H1 (cell line): ENCODE data around the gene PRKACA. TPM values are rescaled to one million over a fixed set of nuclear protein-coding genes. Genes with fewer than 3 reads are reported as not detected.

Experiments
- CTCF ChIA-PET: fragments of 300-600 bp; sonication (Branson Sonifier 250); formaldehyde crosslinking; loops from one replicate; lab custom pipeline; 2021; ENCODE audit not compliant: partially characterized antibody; lab: Charles Lee
- POLR2A ChIA-PET: fragments of 300-600 bp; sonication (Branson Sonifier 250); formaldehyde crosslinking; loops from one replicate; lab custom pipeline; 2021; ENCODE audit warnings: inconsistent platforms; ENCODE audit not compliant: partially characterized antibody; lab: Charles Lee
- DNase-seq, 2 experiments: peaks; one replicate each; pipeline versions ENCODE4 v3.0.0 to v3.0.0-alpha.2; 2010 to 2022; ENCODE audit warnings: low spot score in 2 of 2, low read depth in 1 of 2, mixed read lengths in 1 of 2
- FAIRE-seq: peaks from 2 replicates; lab custom pipeline; 2011; peaks lifted over from hg19 to GRCh38; lab: Jason Lieb, UNC
- H2AFZ ChIP-seq: 2 replicates; pipeline ENCODE4 v1.8.1; 2012; ENCODE audit warnings: low read length, inconsistent platforms
- H2AK5ac ChIP-seq: 2 replicates; pipeline ENCODE4 v1.6.1; 2013; ENCODE audit warnings: low read depth, low read length
- H2BK120ac ChIP-seq: replicated peaks from 2 replicates; pipeline ENCODE3; 2013; ENCODE audit warnings: low read depth, low read length, inconsistent platforms
- H2BK12ac ChIP-seq: 2 replicates; pipeline ENCODE4 v1.6.1; 2013; ENCODE audit warnings: low read depth, low read length
- H2BK15ac ChIP-seq: 2 replicates; pipeline ENCODE4 v1.6.1; 2013; ENCODE audit warnings: low read length
- H2BK20ac ChIP-seq: 2 replicates; pipeline ENCODE4 v1.6.1; 2013; ENCODE audit warnings: low read length
- H2BK5ac ChIP-seq: 2 replicates; pipeline ENCODE4 v1.6.1; 2013; ENCODE audit warnings: low read depth, low read length
- H3K14ac ChIP-seq: 2 replicates; pipeline ENCODE4 v1.6.1; 2013; ENCODE audit warnings: inconsistent platforms; ENCODE audit not compliant: insufficient read length
- H3K18ac ChIP-seq: 2 replicates; pipeline ENCODE4 v1.6.1; 2013; ENCODE audit warnings: low read length; ENCODE audit errors: extremely low read depth
- H3K23ac ChIP-seq: 2 replicates; pipeline ENCODE4 v1.6.1; 2013; ENCODE audit warnings: inconsistent platforms; ENCODE audit not compliant: insufficient read length
- H3K23me2 ChIP-seq: 2 replicates; pipeline ENCODE4 v1.6.1; 2013; ENCODE audit warnings: low read depth, low read length
- H3K27ac ChIP-seq: 2 replicates; pipeline ENCODE4 v1.6.1; 2011; ENCODE audit warnings: low read depth, low read length, inconsistent platforms
- H3K27me3 ChIP-seq, 4 experiments: replicated peaks in 1 of 4; 1 replicate in 1 of 4; 2 replicates in 3 of 4; pipeline versions ENCODE4 v1.6.1 to v1.8.1; 2011 to 2013; ENCODE audit warnings: low read length in 3 of 4, mild to moderate bottlenecking in 3 of 4, inconsistent platforms in 2 of 4, mixed read lengths in 2 of 4, moderate library complexity in 1 of 4; ENCODE audit not compliant: control insufficient read depth in 3 of 4, insufficient read depth in 3 of 4; ENCODE audit errors: extremely low read depth in 1 of 4
- H3K36me3 ChIP-seq, 4 experiments: 2 replicates each; pipeline versions ENCODE4 v1.6.1 to v1.8.1; 2011 to 2013; ENCODE audit warnings: mild to moderate bottlenecking in 4 of 4, low read length in 3 of 4, moderate library complexity in 2 of 4, control low read depth in 1 of 4, inconsistent platforms in 1 of 4; ENCODE audit not compliant: insufficient read depth in 4 of 4, control insufficient read depth in 2 of 4
- H3K4ac ChIP-seq: replicated peaks from 2 replicates; pipeline ENCODE3; 2013; ENCODE audit warnings: low read length, low read depth, mixed read lengths, inconsistent platforms; ENCODE audit not compliant: insufficient read length
- H3K4me1 ChIP-seq, 4 experiments: replicated peaks in 1 of 4; 1 replicate in 1 of 4; 2 replicates in 3 of 4; pipeline versions ENCODE4 v1.6.1 to v1.8.1; 2011 to 2013; ENCODE audit warnings: low read length in 3 of 4, inconsistent platforms in 2 of 4, mixed read lengths in 1 of 4; ENCODE audit not compliant: insufficient read depth in 4 of 4, control insufficient read depth in 3 of 4
- H3K4me2 ChIP-seq, 2 experiments: 2 replicates each; pipeline versions ENCODE4 v1.6.1 to v1.8.1; 2011 to 2013; ENCODE audit warnings: low read depth in 2 of 2, low read length in 2 of 2, control low read depth in 1 of 2, inconsistent platforms in 1 of 2, mild to moderate bottlenecking in 1 of 2; ENCODE audit not compliant: insufficient read depth in 1 of 2
- H3K4me3 ChIP-seq, 4 experiments: fragments of 200-600, 300-600 bp in 1 of 4; sonication (generic), shearing (Covaris generic), sonication (Bioruptor Twin) in 1 of 4; 2 replicates each; pipeline versions ENCODE4 v1.5.1 to v1.8.1; 2011 to 2016; ENCODE audit warnings: low read length in 4 of 4, low read depth in 3 of 4, control low read depth in 2 of 4, inconsistent platforms in 2 of 4, mild to moderate bottlenecking in 2 of 4, mixed read lengths in 1 of 4, moderate library complexity in 1 of 4; ENCODE audit not compliant: insufficient read depth in 2 of 4; ENCODE audit errors: extremely low read depth in 1 of 4
- H3K56ac ChIP-seq: replicated peaks from 2 replicates; pipeline ENCODE3; 2013; ENCODE audit warnings: low read depth, mild to moderate bottlenecking, mixed read lengths, low read length, inconsistent platforms; ENCODE audit not compliant: insufficient read length
- H3K79me1 ChIP-seq: 2 replicates; pipeline ENCODE4 v1.6.1; 2013; ENCODE audit warnings: low read depth, low read length, control low read depth
- H3K79me2 ChIP-seq, 2 experiments: 2 replicates each; pipeline versions ENCODE4 v1.6.1 to v1.8.1; 2012 to 2013; ENCODE audit warnings: low read length in 2 of 2, mild to moderate bottlenecking in 2 of 2, inconsistent platforms in 1 of 2; ENCODE audit not compliant: insufficient read depth in 2 of 2, control insufficient read depth in 1 of 2
- H3K9ac ChIP-seq, 4 experiments: replicated peaks in 1 of 4; 1 replicate in 1 of 4; 2 replicates in 3 of 4; pipeline versions ENCODE4 v1.6.1 to v1.8.1; 2011 to 2013; ENCODE audit warnings: low read depth in 3 of 4, low read length in 3 of 4, control low read depth in 2 of 4, mild to moderate bottlenecking in 2 of 4, moderate library complexity in 2 of 4, inconsistent platforms in 1 of 4; ENCODE audit errors: extremely low read depth in 1 of 4
- H3K9me3 ChIP-seq, 2 experiments: 2 replicates each; pipeline versions ENCODE4 v1.6.1 to v1.8.1; 2012 to 2013; ENCODE audit warnings: mild to moderate bottlenecking in 2 of 2, moderate library complexity in 2 of 2, control low read depth in 1 of 2, inconsistent platforms in 1 of 2, low read depth in 1 of 2, low read length in 1 of 2, mixed read lengths in 1 of 2; ENCODE audit not compliant: insufficient read depth in 2 of 2
- H4K20me1 ChIP-seq, 2 experiments: replicated peaks in 1 of 2; 2 replicates each; pipeline versions ENCODE3 to v1.8.1; 2011 to 2013; ENCODE audit warnings: inconsistent platforms in 2 of 2, low read length in 2 of 2, mild to moderate bottlenecking in 1 of 2; ENCODE audit not compliant: insufficient read depth in 2 of 2, control insufficient read depth in 1 of 2
- H4K5ac ChIP-seq: 2 replicates; pipeline ENCODE4 v1.6.1; 2013; ENCODE audit warnings: low read length, low read depth, mixed read lengths, inconsistent platforms; ENCODE audit not compliant: insufficient read length
- H4K8ac ChIP-seq: 2 replicates; pipeline ENCODE4 v1.8.0; 2013; ENCODE audit warnings: mild to moderate bottlenecking, moderate library complexity, low read length, inconsistent platforms; ENCODE audit not compliant: insufficient read depth; ENCODE audit errors: extremely low read depth
- H4K91ac ChIP-seq: replicated peaks from 2 replicates; pipeline ENCODE3; 2013; ENCODE audit warnings: low read length, mixed read lengths, inconsistent platforms; ENCODE audit not compliant: insufficient read length
- E2F6 ChIP-seq: IDR thresholded peaks from 2 replicates; pipeline ENCODE4 v1.6.1; 2012; ENCODE audit warnings: inconsistent platforms
- NRF1 ChIP-seq: IDR thresholded peaks from 2 replicates; pipeline ENCODE4 v1.6.1; 2011; ENCODE audit warnings: mild to moderate bottlenecking, low read depth, low read length, improper control_type of control experiment
- RNF2 ChIP-seq: fragments of 200-900, 300-1000 bp; sonication (generic); IDR thresholded peaks from 2 replicates; pipeline ENCODE4 v1.7.1; 2016; ENCODE audit warnings: borderline replicate concordance, low read depth, mild to moderate bottlenecking, antibody characterized with exemption, low read length; ENCODE audit not compliant: poor library complexity, severe bottlenecking; ENCODE audit errors: missing control alignments
- whole genome bisulfite sequencing, 2 experiments: shearing (Covaris generic) in 1 of 2; methylation state at CpG; one replicate each; pipeline versions ENCODE4 v1.1.6 to v1.1.7; 2013 to 2015; ENCODE audit warnings: low lambda C conversion rate in 2 of 2, mixed read lengths in 2 of 2, inconsistent platforms in 1 of 2, low coverage in 1 of 2, missing lambda C conversion rate in 1 of 2; ENCODE audit not compliant: insufficient replicate concordance in 2 of 2, insufficient coverage in 1 of 2, insufficient read length in 1 of 2; ENCODE audit errors: extremely low coverage in 1 of 2, missing lambda C conversion rate in 1 of 2; 5-methylcytosine and 5-hydroxymethylcytosine counted together
- polyA plus RNA-seq, 7 experiments: library from polyadenylated mRNA; depleted of rRNA in 3 of 7; stranded (reverse) in 5 of 7; unstranded in 2 of 7; fragments of >200 nt in 5 of 7; fragments of 200-250 nt in 2 of 7; gene quantifications; 1 replicate in 5 of 7; 2 replicates in 1 of 7; 4 replicates in 1 of 7; pipeline versions ENCODE4 v1.2.1 to v1.2.3, GENCODE V29; 2011 to 2013; ENCODE audit warnings: missing spikeins in 2 of 7, mixed read lengths in 2 of 7
- total RNA-seq: library from RNA; stranded (reverse); fragmentation: NEBNext Ultra II Directional; extraction: Animal tissue kit (Norgen Biotek cat#: 25700); gene quantifications from 2 replicates; pipeline ENCODE4 v1.2.1, GENCODE V29; 2021

Gene PRKACA
- total and polyA plus RNA-seq, 2 of the 8 experiments (the other 6 are each of a cell fraction or from before 2014, with no cell fraction given) = 14.2 to 48.2 TPM

- Histone ChIP-seq H2BK15ac (no peak overlapping the region), H4K20me1 (peaks cover 9 to 21% of the 10 kb centered on the region in 2 experiments), H3K4me3 (no peak overlapping the region), H3K79me1 (peaks cover 2% of the 10 kb centered on the region), H3K36me3 (peaks cover 23 to 79% (median 63%) of the 10 kb centered on the region in 4 experiments), H3K9me3 (no peaks in the 10 kb centered on the region), H3K9ac (no peak overlapping the region), H3K4me2 (no peak overlapping the region), H3K14ac (no peak overlapping the region), H4K5ac (no peak overlapping the region), H2BK120ac (no peak overlapping the region), H3K4me1 (no peaks in the 10 kb centered on the region; a peak in 1 of 7 replicates), H4K8ac (no peak overlapping the region), H2BK20ac (no peak overlapping the region), H3K4ac (no peak overlapping the region), H3K23ac (no peak overlapping the region), H2AFZ (no peak overlapping the region), H3K79me2 (no peaks in the 10 kb centered on the region), H4K91ac (no peak overlapping the region), H2AK5ac (no peak overlapping the region), H3K23me2 (no peaks in the 10 kb centered on the region), H3K56ac (no peak overlapping the region), H3K27me3 (no peaks in the 10 kb centered on the region), H2BK12ac (no peak overlapping the region), H3K18ac (no peak overlapping the region), H2BK5ac (no peak overlapping the region), H3K27ac (no peak overlapping the region)
- DNase-seq (no peak), FAIRE-seq (no peak)
- POLR2A ChIA-PET = interaction anchor here (1.1 to 3.5 kb wide), 4 partner anchors 9 to 14 kb away, joined by 3 to 20 read pairs (median 6); no protein-coding TSS in a partner anchor
- 96% methylated on average over 16 of the region's 16 CpGs; no CpG with 5 or more reads in 1 of the 2 experiments for WGBS, 2 experiments
- CTCF ChIA-PET = interaction anchor here (0.7 to 1.0 kb wide), 5 partner anchors 10 to 248 kb away, joined by 3 to 5 read pairs (median 3); no protein-coding TSS in a partner anchor
- TF ChIP-seq NRF1 = no peak
- no peak for TF ChIP-seq E2F6
- TF ChIP-seq RNF2 = no peak
Measured at GRCh38 chr19:14158276-14159023, 40.9 kb upstream of the PRKACA start.
